ENCODE results near the gene ILF3.
"Not testable (repeated sequence)": the region's sequence is repeated elsewhere in the genome, so short reads cannot be mapped to it uniquely, and the experiment has no call there.

ILF3 gene

GRCh38 chr19:10675214-10675613 lies 21.1 kb downstream of the ILF3 start:
- not testable (repeated sequence) for DNase-seq (ENCODE audit: low read depth, low spot score)

- no peak for DNase-seq (ENCODE audit: low read depth, low spot score)
Observed at GRCh38 chr19:10677751-10678150, 23.6 kb downstream of the ILF3 start.

GRCh38 chr19:10678813-10679212 lies 24.7 kb downstream of the ILF3 start:
- no peak for DNase-seq (ENCODE audit: low read depth, low spot score)

- DNase-seq (ENCODE audit: low read depth, low spot score) = no peak
Observed at GRCh38 chr19:10679743-10680142, 25.6 kb downstream of the ILF3 start.

GRCh38 chr19:10680545-10681135 lies 26.5 kb downstream of the ILF3 start:
- no peak for DNase-seq (ENCODE audit: low read depth, low spot score)

GRCh38 chr19:10681658-10682057 lies 27.5 kb downstream of the ILF3 start:
- DNase-seq (ENCODE audit: low read depth, low spot score) = no peak

- DNase-seq (ENCODE audit: low read depth, low spot score) = no peak
Observed at GRCh38 chr19:10682397-10683063, 28.4 kb downstream of the ILF3 start.

GRCh38 chr19:10683064-10683426 lies 28.9 kb downstream of the ILF3 start:
- no peak for DNase-seq (ENCODE audit: low read depth, low spot score)

GRCh38 chr19:10683582-10683981 lies 29.4 kb downstream of the ILF3 start:
- no peak for DNase-seq (ENCODE audit: low read depth, low spot score)

GRCh38 chr19:10685210-10685609 lies 31.1 kb downstream of the ILF3 start:
- DNase-seq (ENCODE audit: low read depth, low spot score) = no peak

- DNase-seq (ENCODE audit: low read depth, low spot score) = no peak
Observed at GRCh38 chr19:10686193-10686592, 32.0 kb downstream of the ILF3 start.

GRCh38 chr19:10686661-10687517 lies 32.7 kb downstream of the ILF3 start:
- no peak for DNase-seq (ENCODE audit: low read depth, low spot score)

- no peak for DNase-seq (ENCODE audit: low read depth, low spot score)
Observed at GRCh38 chr19:10687518-10688288, 33.6 kb downstream of the ILF3 start.

- no peak for DNase-seq (ENCODE audit: low read depth, low spot score)
Observed at GRCh38 chr19:10688545-10689280, 34.6 kb downstream of the ILF3 start.

- no peak for DNase-seq (ENCODE audit: low read depth, low spot score)
Observed at GRCh38 chr19:10690341-10690781, 36.2 kb downstream of the ILF3 start.

- DNase-seq (ENCODE audit: low read depth, low spot score) = no peak
Observed at GRCh38 chr19:10691178-10691881, 37.2 kb downstream of the ILF3 start.

- DNase-seq (ENCODE audit: low read depth, low spot score) = no peak
Observed at GRCh38 chr19:10691883-10692282, 37.7 kb downstream of the ILF3 start.

GRCh38 chr19:10692673-10693264 lies 38.6 kb downstream of the ILF3 start:
- no peak for DNase-seq (ENCODE audit: low read depth, low spot score)

- DNase-seq (ENCODE audit: low read depth, low spot score) = no peak
Observed at GRCh38 chr19:10694706-10695307, 40.7 kb downstream of the ILF3 start.
